ENCODE results near the gene SMARCB1.

The SMARCB1 gene

DNA sequence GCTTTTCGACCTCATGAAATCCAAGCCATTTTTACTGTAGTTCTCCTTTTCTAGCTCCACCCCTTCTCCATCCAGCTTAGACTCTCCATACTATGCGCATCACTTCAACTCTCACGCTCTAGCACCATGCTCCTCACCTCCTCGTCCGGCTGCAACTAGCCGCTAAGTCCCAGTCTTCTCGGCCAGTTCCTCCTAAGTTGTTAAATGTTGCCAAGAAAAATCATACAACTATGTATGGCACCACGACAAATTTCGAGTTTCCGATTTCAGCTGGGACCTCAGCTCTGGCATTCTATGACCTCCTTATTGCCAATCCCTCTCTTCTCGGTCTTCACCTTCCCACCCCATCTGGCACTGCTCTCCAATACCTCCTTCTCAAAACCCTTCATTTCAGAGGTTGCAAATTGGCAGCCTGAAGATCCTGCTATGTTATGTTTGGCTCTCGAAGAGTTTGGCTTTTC, 36.9 kb upstream of the SMARCB1 start:
- peak overlapping the region; percentile 90 for H3K27ac ChIP-seq
- TF ChIP-seq, protein P1, sequence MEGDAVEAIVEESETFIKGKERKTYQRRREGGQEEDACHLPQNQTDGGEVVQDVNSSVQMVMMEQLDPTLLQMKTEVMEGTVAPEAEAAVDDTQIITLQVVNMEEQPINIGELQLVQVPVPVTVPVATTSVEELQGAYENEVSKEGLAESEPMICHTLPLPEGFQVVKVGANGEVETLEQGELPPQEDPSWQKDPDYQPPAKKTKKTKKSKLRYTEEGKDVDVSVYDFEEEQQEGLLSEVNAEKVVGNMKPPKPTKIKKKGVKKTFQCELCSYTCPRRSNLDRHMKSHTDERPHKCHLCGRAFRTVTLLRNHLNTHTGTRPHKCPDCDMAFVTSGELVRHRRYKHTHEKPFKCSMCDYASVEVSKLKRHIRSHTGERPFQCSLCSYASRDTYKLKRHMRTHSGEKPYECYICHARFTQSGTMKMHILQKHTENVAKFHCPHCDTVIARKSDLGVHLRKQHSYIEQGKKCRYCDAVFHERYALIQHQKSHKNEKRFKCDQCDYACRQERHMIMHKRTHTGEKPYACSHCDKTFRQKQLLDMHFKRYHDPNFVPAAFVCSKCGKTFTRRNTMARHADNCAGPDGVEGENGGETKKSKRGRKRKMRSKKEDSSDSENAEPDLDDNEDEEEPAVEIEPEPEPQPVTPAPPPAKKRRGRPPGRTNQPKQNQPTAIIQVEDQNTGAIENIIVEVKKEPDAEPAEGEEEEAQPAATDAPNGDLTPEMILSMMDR (conservative IDR thresholded peaks at IDR 0.05), result no peak

DNA sequence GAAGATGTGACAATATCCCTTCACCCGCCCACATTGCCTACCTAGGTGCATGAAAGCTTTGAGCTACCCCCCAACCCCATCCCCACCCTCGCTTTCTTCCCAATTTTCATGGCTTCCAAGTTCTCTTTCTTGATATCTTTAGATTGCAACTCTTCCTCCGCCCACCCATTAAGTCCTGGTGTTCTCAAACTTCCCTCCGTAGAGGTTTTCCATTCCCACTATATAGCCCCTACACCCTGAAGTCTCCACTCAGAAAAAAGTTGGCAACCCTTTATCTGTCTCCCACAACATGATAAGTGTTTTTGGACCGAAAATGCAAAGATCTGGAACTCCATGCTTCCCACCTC, 36.4 kb upstream of the SMARCB1 start:
- peak overlapping the region; percentile 90 for H3K27ac ChIP-seq
- TF ChIP-seq, protein P1 (conservative IDR thresholded peaks at IDR 0.05), result no peak

DNA sequence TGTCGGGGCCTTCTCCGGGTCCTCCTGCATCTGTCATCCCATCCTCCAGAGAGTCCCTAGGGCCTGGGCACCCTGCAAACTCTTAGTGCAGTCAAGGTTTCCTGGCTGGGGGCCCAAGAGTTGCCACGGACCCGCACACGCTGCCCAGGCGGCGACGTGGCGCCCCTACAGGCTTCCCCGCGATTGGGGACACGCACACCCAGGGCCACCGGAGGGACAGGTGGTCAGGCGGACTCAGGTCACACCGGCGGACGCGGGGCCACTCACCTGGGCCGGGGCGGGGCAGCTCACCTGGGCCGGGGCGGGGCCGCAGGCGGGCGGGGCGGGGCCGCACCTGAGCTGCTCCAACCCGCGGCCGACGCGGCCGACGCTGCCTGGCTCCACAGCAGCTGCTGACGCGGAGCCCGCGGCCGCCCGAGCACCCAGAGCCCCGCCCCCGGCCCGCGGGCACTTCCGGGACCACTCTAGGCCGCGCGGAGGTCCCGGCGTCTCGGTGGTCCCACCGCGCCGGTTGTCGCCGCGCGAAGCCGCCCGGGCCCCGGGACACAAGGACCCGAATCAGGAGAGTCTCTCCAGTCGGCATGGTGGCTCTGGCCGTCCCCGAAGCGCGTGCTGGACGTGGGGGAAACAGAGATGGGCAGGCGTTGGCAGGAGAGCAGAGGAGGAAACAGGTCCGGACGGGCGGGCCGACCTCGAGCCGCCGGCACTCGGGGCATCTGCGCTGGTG, 35.9 kb upstream of the SMARCB1 start, which contains the start of gene ZNF70:
ZNF70 (minus strand) TSS at position 399 of the 727 bp plus-strand sequence. CDS start 5,972 bp downstream, outside the sequence.
- TF ChIP-seq, protein P1 (conservative IDR thresholded peaks at IDR 0.05), result peak; percentile 3; the same call in 1 of the 2 replicates
- H3K27ac ChIP-seq, result peak within 1 kb of the TSS; percentile 90

DNA sequence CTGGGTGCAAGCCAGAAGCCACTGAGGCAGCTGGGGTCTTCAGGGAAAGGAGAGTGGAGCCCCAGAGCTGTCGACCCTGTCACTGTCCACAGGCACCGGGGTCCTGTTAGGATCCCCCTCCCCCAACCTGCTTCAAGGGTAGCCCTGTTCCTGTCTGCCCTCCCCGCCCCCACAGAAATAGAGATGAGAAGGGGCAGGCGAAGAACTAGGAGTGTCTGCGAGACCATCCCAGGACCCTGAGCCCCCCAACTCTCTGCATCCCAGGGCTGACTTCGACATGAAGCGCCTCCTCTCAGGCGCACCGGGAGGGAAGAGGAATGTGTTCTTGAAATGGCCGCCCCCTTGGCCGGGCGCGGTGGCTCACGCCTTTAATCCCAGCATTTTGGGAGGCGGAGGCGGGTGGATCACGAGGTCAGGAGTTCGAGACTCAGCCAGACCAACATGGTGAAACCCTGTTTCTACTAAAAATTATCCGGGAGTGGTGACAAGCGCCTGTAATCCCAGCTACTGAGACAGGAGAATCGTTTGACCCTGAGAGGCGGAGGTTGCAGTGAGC, 35.2 kb upstream of the SMARCB1 start:
- TF ChIP-seq, protein P1 (conservative IDR thresholded peaks at IDR 0.05), result no peak
- H3K27ac ChIP-seq, result peak overlapping the region; percentile 90

DNA sequence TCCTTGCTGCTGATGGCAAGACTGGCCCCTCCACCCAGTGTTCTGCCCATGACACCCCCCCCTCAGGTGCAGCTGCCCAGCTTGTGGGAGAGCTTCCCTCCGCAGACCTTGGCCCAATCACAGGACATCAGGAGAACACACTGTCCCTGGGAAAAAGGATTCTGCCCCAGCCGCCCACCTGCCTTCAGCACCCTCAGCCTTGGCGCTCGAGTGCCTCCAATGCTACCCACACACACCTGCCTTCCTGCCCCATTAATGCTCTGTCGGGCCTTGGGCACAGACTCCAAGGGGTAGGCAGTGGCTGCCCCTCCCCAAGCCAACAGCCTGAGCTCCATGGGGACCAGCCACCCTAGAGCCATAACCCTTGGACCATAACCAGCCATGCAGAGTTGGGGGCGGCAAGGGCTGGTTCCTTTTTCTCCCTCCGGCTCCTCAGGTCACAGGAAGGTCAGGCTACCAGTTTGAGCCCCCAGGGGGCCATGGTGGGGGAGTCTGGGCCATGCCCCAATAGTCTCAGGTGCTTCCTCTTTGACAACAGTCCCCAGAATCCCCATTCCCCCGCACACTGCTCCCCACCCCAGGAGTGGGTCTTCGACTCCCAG, 34.6 kb upstream of the SMARCB1 start:
- TF ChIP-seq, protein P1 (conservative IDR thresholded peaks at IDR 0.05), result no peak
- peak overlapping the region; percentile 90 for H3K27ac ChIP-seq

DNA sequence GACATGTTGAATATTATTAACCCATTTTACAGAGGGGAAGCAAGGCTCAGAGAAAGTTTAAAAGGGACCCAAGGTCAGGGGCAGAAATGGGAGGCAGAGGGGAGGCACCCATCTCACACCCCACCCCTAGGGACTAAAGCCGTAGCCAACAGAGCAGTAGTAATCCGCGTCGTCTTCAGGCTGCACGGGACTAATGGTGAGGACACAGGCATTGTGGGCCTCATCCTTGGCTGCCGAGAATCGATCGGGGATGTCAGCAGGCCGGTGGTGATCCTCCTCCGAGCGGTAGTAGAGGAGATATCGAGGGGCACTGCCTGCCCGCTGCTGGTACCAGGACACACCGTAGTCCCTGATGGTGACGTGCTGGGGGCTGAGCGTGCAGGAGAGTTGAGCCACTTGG, 34.0 kb upstream of the SMARCB1 start:
- no peak overlapping the region for H3K27ac ChIP-seq
- TF ChIP-seq, protein P1 (conservative IDR thresholded peaks at IDR 0.05), result no peak

DNA sequence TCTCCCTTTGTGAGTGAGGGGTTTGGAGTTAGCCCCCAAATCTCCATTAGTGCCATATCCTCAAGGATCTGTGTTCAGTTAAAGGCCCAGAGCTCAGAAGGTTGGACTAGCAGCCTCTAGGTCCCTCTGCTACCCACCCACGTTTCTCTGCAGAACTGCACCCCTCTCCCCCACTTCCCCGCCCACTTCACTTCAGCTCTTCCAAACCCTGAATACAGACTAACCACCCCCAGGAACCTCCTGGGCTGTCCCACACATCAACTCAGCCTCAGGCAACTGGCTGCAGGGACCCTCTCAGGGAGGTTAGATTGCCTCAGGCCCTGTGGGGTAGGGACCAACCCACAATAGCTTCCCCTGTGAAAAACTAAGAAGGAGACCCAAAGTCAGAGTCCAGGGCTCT, 33.4 kb upstream of the SMARCB1 start:
- no peak overlapping the region for H3K27ac ChIP-seq

More for the DNA sequence above, 33.4 kb upstream of the SMARCB1 start:
- TF ChIP-seq, protein P1 (conservative IDR thresholded peaks at IDR 0.05), result no peak

All from VCaP (cell line).